Activated CD4-positive, alpha-beta T cell treated with anti-CD3 and anti-CD28 coated beads, Interleukin-2, amount 50 U/mL, for 1 hour (primary cell): ENCODE results near the gene MEAF6.

Experiments used
- DNase-seq: peaks from one replicate; pipeline ENCODE4 v3.0.0-alpha.2; 2020

The MEAF6 gene

DNA sequence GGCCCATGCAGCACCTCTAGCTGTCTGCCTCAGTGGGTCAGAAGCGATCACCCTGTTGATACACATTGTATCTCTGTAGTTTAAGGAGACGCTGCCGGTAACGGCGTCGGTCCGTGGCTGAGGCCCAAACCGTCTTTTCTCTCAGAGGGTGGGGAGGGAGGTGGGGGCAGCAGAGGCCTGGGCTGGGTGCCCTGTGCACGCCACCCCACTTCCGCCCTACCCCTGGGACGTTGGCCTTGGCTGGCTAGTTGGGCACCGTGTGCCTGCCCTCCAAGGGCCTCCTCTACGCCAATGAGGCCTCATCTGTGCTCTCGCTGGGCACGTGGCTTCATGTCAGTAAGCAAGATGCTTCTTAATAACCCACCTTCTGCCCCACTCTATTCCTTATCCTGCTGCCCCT is 30.8 kb downstream of the MEAF6 start:
- no peak for DNase-seq

DNA sequence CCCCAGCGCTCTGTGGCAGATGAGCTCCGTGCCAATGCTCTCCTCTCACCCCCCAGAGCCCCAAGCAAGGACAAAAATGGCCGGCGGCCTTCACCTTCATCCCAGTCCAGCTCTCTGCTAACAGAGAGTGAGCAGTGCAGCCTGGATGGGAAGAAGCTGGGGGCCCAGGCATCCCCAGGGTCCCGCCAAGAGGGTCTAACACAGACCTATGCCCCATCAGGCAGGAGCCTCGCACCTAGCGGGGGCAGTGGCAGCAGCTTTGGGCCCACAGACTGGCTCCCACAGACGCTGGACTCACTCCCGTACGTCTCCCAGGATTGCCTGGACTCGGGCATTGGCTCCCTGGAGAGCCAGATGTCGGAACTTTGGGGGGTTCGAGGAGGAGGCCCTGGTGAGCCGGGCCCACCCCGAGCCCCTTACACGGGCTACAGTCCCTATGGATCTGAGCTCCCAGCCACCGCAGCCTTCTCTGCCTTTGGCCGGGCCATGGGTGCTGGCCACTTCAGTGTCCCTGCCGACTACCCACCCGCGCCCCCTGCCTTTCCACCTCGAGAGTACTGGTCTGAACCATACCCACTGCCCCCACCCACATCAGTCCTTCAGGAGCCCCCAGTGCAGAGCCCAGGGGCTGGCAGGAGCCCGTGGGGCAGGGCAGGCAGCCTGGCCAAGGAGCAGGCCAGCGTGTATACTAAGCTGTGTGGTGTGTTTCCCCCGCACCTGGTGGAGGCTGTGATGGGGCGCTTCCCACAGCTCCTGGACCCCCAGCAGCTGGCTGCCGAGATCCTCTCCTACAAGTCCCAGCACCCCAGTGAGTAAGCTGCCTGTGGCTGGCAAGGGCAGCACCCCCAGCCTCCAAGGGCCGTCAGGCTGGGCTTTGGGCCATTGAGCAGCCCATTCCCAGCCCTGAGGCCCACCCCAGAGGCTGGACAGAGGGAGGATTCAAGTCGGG is 31.5 kb downstream of the MEAF6 start:
- DNase-seq = no peak

GRCh38 chr1:37482004-37482785 is 32.4 kb downstream of the MEAF6 start:
- no peak for DNase-seq

DNA sequence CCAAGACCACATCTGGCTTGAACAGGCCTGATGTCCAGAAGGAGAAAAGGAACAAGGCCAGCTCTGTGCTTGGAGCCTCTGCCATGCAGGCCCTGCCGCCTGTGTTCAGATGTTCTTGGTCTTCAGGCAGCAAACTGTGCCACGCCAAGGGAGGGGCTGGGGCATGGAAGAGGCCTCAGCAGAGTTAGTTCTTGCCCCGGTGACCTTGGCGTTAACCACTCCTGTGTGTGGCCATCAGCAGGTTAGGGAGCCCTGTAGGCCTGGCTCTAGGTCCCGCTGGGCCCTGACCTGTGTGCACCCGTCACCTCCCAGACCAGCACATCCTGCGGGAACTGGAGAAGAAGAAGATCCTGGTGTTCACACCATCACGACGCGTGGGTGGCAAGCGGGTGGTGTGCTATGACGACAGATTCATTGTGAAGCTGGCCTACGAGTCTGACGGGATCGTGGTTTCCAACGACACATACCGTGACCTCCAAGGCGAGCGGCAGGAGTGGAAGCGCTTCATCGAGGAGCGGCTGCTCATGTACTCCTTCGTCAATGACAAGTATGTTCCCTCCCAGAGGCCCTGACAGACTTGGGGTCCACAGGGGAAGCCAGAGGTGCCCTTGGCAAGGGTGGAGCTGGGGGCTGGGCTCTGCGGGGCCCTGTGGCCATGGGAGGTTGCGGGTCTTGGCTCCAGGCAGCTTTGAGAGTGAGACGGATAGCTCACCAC is 33.1 kb downstream of the MEAF6 start:
- DNase-seq = no peak

- no peak for DNase-seq
Measured at GRCh38 chr1:37480581-37481288, 33.8 kb downstream of the MEAF6 start.

DNA sequence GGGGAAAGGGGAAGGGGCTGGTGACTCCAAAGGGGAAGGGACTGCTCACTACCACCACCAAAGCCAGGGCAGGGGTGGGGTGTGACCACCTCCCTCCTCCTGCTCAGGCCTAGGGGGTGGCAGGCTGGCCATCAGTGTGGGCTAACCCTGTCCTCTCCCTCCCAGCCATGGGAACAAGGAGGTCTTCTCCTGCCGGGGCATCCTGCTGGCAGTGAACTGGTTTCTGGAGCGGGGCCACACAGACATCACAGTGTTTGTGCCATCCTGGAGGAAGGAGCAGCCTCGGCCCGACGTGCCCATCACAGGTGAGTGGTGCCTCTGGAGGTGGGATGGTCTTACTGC is 34.5 kb downstream of the MEAF6 start:
- DNase-seq = no peak

GRCh38 chr1:37479255-37480124 is 35.1 kb downstream of the MEAF6 start:
- peak; percentile 87 for DNase-seq

DNA sequence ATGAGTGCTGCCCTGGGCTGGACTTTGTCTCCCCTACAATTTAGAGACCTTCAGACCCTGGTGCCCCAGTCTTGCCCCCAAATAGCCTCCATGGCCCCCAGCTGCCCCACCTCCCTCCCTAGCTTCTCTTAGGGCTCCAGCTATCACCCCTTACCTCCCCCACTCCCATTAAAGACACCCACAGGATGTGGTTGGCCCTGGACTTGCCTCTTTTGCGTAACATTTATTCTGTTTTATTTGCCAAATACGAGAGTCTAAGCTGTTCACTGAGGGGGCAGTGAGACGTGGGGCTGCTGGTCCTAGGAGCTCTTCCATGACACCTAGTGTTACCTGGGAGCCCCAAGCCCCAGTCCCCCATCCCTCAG is 35.7 kb downstream of the MEAF6 start:
- DNase-seq = no peak

GRCh38 chr1:37478451-37478881 is 36.1 kb downstream of the MEAF6 start:
- peak; percentile 44 for DNase-seq

- DNase-seq = no peak
Measured at GRCh38 chr1:37477946-37478345, 36.6 kb downstream of the MEAF6 start.

- peak; percentile 79 for DNase-seq
Measured at GRCh38 chr1:37477198-37477931, 37.2 kb downstream of the MEAF6 start.

GRCh38 chr1:37476460-37477197 is 37.9 kb downstream of the MEAF6 start:
- DNase-seq = no peak

GRCh38 chr1:37476087-37476452 is 38.5 kb downstream of the MEAF6 start:
- no peak for DNase-seq

- no peak for DNase-seq
Measured at GRCh38 chr1:37475380-37476086, 39.0 kb downstream of the MEAF6 start.

DNA sequence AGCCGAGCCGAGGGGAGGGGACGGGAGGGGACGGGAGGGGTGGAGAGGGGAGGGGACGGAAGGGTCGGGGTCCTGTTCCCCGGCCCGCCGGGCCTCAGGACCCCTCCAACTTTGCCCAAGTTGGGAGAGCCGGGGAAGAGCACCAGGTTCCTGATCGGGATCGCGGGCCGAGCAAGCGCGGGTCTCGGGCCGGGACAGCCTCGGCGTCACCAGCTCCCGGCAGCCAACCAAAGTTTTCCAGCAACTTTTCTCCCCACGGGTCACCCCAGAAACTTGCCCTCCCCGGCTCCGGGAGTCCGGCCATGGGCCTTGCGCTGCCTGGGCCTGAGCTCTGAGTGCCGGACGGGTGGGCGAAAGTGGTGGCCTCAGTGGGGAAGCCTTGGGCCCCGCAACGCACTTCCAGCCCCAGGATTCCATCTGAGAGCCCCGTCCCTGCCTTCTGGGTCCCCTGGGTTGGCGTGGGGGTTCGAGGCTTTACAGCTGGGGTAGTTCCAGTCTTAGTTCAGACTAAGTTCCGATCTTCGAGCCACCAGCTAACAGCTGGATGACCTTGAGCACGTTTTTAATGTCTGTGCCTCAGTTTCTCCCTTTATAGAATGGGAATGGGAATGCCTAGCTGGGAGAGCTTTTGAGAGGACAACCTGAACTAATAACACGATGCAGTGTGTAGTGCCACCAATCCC is 39.7 kb downstream of the MEAF6 start:
- DNase-seq = no peak

DNA sequence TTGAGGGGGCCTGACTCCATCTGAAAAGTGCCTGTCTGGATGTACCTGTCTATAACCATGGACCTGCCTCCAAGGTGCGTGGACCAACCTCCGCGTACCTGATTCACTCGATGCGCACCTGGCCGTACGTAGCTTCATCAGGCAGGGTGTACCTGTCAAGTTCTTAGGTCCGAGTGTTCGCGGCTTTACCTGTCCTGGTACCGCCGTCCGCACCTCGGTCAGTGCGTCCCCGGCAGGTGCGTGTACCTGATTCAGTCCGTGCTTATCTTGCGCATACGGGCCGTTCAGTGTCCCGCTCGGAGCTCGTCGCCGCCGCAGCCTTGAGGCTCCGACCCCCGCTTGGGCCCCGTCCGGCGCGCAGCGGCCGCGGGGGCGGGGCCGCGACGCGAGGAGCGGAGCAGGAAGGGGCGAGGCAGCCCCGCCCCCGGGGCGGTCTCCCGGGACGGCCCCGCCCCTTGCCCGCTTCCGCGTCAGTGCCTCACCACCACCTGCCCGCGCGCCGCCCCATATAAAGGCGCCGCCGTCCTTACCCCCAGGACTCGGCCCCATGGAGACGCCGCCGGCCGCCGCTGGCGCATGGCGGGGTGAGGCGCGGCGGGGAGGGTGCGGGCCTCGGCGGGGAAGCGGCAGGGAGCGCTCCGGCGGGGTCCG is 40.4 kb downstream of the MEAF6 start, which contains the start of gene ZC3H12A:
ZC3H12A (plus strand) TSS at position 535 of the 651 bp plus-strand sequence. CDS start 917 bp downstream, outside the sequence.
- peak; percentile 92 for DNase-seq

DNA sequence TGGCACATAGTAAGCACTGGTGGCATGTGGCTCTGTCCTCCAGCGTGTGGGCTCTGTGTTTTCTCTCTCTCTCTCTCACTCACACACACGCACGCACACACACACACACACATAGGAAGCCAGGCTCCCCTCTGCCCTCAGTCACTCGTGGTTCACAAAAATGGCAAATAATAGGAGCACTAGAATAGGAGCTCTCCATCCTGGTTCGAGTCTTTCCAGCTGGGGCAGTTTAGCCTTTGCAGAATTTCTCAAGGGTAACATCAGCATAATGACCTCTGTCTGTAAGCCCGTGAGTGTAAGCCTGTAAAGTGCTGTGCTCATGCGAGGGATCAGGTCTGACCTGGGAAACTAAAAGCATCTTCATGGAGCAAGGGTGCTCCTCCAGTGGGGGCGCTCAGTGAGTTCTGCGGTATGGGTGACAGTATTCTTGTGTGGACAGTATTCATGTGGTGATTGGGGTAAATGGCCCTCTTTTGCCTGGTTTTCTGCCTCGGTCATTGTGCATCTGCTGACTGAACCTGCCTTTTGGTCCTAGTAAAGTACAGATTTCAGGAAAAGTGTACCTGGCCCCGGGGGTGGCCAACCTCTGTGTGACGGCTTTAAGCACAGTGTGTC is 41.0 kb downstream of the MEAF6 start:
- peak; percentile 45 for DNase-seq

GRCh38 chr1:37472994-37473393 is 41.6 kb downstream of the MEAF6 start:
- DNase-seq = no peak
